Measurements from ENCODE around the gene TSPEAR. TPM values are rescaled to one million over a fixed set of nuclear protein-coding genes. Genes with fewer than 3 reads are reported as not detected.

The TSPEAR gene
- total RNA-seq, 4 donors from 2014 or later, result under 0.01 to 0.23 TPM; not detected in 2

- 86% methylated on average over 14 of the region's 18 CpGs for WGBS
- H3K4me1 ChIP-seq, result no peaks in the 10 kb centered on the region
- no peak overlapping the region for H3K4me3 ChIP-seq
- H3K27me3 ChIP-seq, result peaks cover 0 to 43% (median 0%) of the 10 kb centered on the region in 4 donors
- no peak overlapping the region for H3K27ac ChIP-seq (replicated peaks in 1 of 4)
- H3K36me3 ChIP-seq, result no peaks in the 10 kb centered on the region
- no peak for DNase-seq (ENCODE audit: extremely low spot score)
- TF ChIP-seq EP300 (IDR thresholded peaks at IDR 0.05) (no peak), POLR2A (IDR thresholded peaks at IDR 0.05; ENCODE audit: low read depth) (no peak), POLR2AphosphoS5 (IDR thresholded peaks at IDR 0.05) (no peak)
- TF ChIP-seq, protein P1, sequence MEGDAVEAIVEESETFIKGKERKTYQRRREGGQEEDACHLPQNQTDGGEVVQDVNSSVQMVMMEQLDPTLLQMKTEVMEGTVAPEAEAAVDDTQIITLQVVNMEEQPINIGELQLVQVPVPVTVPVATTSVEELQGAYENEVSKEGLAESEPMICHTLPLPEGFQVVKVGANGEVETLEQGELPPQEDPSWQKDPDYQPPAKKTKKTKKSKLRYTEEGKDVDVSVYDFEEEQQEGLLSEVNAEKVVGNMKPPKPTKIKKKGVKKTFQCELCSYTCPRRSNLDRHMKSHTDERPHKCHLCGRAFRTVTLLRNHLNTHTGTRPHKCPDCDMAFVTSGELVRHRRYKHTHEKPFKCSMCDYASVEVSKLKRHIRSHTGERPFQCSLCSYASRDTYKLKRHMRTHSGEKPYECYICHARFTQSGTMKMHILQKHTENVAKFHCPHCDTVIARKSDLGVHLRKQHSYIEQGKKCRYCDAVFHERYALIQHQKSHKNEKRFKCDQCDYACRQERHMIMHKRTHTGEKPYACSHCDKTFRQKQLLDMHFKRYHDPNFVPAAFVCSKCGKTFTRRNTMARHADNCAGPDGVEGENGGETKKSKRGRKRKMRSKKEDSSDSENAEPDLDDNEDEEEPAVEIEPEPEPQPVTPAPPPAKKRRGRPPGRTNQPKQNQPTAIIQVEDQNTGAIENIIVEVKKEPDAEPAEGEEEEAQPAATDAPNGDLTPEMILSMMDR (IDR thresholded peaks at IDR 0.05), result no peak
- H3K9me3 ChIP-seq, result no peaks in the 10 kb centered on the region
- intact Hi-C loops (cut with DNase I), result no loop called here
Observed at GRCh38 chr21:44527983-44528633, 183.3 kb downstream of the TSPEAR start.

GRCh38 chr21:44527156-44527982, 184.0 kb downstream of the TSPEAR start:
- H3K4me3 ChIP-seq, result no peak overlapping the region
- no peaks in the 10 kb centered on the region for H3K4me1 ChIP-seq
- no peaks in the 10 kb centered on the region for H3K36me3 ChIP-seq
- WGBS, result 90% methylated on average over 32 of the region's 37 CpGs
- peaks cover 0 to 42% (median 0%) of the 10 kb centered on the region in 4 donors for H3K27me3 ChIP-seq
- no peak for TF ChIP-seq EP300 (IDR thresholded peaks at IDR 0.05)
- TF ChIP-seq POLR2A (IDR thresholded peaks at IDR 0.05; ENCODE audit: low read depth), result no peak
- TF ChIP-seq, protein P1 (IDR thresholded peaks at IDR 0.05), result no peak
- TF ChIP-seq POLR2AphosphoS5 (IDR thresholded peaks at IDR 0.05), result no peak
- H3K9me3 ChIP-seq, result no peaks in the 10 kb centered on the region
- DNase-seq (ENCODE audit: extremely low spot score), result no peak
- H3K27ac ChIP-seq (replicated peaks in 1 of 4), result no peak overlapping the region
- intact Hi-C loops (cut with DNase I), result no loop called here

DNA sequence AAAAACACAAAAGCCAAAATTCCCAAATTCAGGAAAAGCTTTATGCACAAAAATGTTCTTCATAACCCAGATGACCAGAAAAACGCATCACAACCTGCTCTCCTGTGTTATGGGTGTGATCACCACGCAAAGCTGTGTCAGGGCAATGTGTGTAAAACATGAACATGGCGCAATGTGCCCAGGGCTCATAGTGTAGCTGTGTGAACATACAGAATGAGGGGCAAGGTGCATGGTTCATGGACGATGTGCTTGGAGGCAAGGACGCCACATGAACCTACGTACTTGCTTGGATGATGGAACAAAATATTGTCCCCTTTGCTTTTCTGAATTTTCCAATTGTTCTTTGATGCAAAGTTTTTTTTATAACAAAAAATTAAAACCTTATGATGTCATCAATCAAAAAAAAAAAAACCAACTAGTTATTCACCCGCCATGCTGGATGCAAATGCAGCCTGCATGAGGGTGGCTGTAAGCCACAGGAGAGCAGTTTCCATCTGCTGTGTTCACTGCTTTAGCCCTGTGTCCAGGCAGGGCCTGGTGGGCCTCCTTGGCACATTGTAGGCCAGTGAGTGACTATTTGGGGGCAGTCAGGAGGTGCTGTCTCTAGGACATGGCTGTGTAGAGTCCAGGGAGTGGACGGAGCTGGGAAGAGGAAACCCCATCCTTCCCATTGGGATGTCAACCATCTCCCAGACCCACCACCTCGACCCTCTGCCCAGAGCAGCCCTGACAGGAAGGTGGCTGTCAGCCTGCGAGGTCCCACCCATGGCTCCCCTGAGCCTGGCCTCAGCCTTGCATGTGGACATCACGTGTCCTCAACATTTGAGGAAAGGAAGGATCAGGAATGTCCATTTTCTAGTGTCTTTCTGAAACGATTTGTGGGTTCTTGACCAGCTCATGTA, 185.0 kb downstream of the TSPEAR start:
- WGBS, result 87% methylated on average over 10 of the region's 12 CpGs
- Histone ChIP-seq H3K9me3 (no peaks in the 10 kb centered on the region), H3K4me3 (no peak overlapping the region), H3K27me3 (peaks cover 0 to 37% (median 0%) of the 10 kb centered on the region in 4 donors), H3K36me3 (no peaks in the 10 kb centered on the region), H3K4me1 (no peaks in the 10 kb centered on the region), H3K27ac (replicated peaks in 1 of 4) (no peak overlapping the region)
- intact Hi-C loops (cut with DNase I), result no loop called here
- DNase-seq (ENCODE audit: extremely low spot score), result no peak
- TF ChIP-seq, protein P1 (IDR thresholded peaks at IDR 0.05), result no peak
- TF ChIP-seq POLR2AphosphoS5 (IDR thresholded peaks at IDR 0.05), result no peak
- TF ChIP-seq POLR2A (IDR thresholded peaks at IDR 0.05; ENCODE audit: low read depth), result no peak
- no peak for TF ChIP-seq EP300 (IDR thresholded peaks at IDR 0.05)

DNA sequence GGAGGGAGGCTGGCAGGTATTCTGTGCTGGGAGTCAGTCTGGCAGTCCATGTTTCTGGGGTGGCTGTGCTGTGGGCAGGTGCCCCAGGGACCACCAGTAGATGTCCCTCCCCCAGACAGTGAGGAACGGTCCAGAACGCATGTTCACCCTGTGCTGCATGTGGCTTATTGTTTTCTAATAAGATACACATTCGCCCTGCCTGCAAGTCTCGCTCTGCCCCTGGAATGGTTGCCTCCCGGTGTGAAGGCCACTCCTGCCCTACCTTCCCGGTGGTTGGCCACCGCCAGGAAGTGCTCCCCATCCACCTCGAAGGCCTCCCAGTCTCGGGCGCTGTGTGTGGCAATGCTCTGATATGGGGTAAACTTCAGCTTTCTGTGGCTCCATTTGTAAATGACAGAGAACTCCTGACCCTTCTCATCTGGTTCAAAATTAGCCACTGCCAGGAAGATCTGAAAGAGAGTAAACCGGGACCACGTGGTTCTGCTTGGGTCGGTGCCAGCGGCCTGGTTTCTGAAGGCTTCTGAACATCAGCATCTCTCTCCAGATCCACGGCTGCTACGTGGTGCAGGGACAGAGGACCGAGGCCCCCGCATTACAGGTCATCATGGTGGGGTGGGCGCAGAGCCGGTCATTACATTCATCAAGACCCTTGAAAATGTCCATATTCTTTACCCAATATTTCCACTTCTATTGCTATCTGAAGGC, 185.8 kb downstream of the TSPEAR start:
- TF ChIP-seq POLR2AphosphoS5 (IDR thresholded peaks at IDR 0.05), result no peak
- TF ChIP-seq, protein P1 (IDR thresholded peaks at IDR 0.05), result no peak
- TF ChIP-seq POLR2A (IDR thresholded peaks at IDR 0.05; ENCODE audit: low read depth), result no peak
- TF ChIP-seq EP300 (IDR thresholded peaks at IDR 0.05), result no peak
- Histone ChIP-seq H3K36me3 (no peaks in the 10 kb centered on the region), H3K27ac (replicated peaks in 1 of 4) (no peak overlapping the region), H3K4me3 (no peak overlapping the region), H3K27me3 (peaks cover 0 to 37% (median 0%) of the 10 kb centered on the region in 4 donors), H3K4me1 (no peaks in the 10 kb centered on the region), H3K9me3 (no peaks in the 10 kb centered on the region)
- DNase-seq (ENCODE audit: extremely low spot score), result no peak
- whole genome bisulfite sequencing, result 90% methylated on average over 18 of the region's 20 CpGs
- intact Hi-C loops (cut with DNase I), result no loop called here
